Liver (tissue), 9 donors: ENCODE data around the gene SLC25A22. TPM values are rescaled to one million over a fixed set of nuclear protein-coding genes. Genes with fewer than 3 reads are reported as not detected.

Experiments
- DNase-seq: peaks from one replicate; pipeline ENCODE4 v3.0.0-alpha.2; 2017; ENCODE audit warnings: low spot score
- H3K27ac ChIP-seq, 2 donors: one replicate each; pipeline ENCODE4 v1.7.0; 2013; ENCODE audit warnings: inconsistent platforms in 2 of 2, low read length in 2 of 2, control low read depth in 1 of 2, low read depth in 1 of 2, mild to moderate bottlenecking in 1 of 2
- H3K27me3 ChIP-seq, 4 donors: one replicate each; pipeline versions ENCODE4 v1.6.1 to v1.7.0; 2013; ENCODE audit warnings: low read length in 3 of 4, inconsistent platforms in 1 of 4, mild to moderate bottlenecking in 1 of 4, moderate library complexity in 1 of 4; ENCODE audit not compliant: control insufficient read depth in 4 of 4, insufficient read depth in 4 of 4
- H3K36me3 ChIP-seq, 4 donors: one replicate each; pipeline versions ENCODE4 v1.6.1 to v1.7.0; 2013; ENCODE audit warnings: low read length in 3 of 4, mild to moderate bottlenecking in 3 of 4, low read depth in 1 of 4, moderate library complexity in 1 of 4; ENCODE audit not compliant: control insufficient read depth in 4 of 4, insufficient read depth in 3 of 4
- H3K4me1 ChIP-seq, 4 donors: one replicate each; pipeline versions ENCODE4 v1.6.1 to v1.7.0; 2013; ENCODE audit warnings: low read length in 3 of 4, mild to moderate bottlenecking in 3 of 4, moderate library complexity in 1 of 4; ENCODE audit not compliant: control insufficient read depth in 4 of 4, insufficient read depth in 4 of 4
- H3K4me3 ChIP-seq, 3 donors: one replicate each; pipeline versions ENCODE4 v1.6.1 to v1.7.0; 2013; ENCODE audit warnings: low read length in 3 of 3, control low read depth in 1 of 3, low read depth in 1 of 3, mild to moderate bottlenecking in 1 of 3
- H3K9ac ChIP-seq, 2 donors: one replicate each; pipeline ENCODE4 v1.7.0; 2013; ENCODE audit warnings: low read length in 2 of 2, mild to moderate bottlenecking in 2 of 2, moderate library complexity in 2 of 2, control low read depth in 1 of 2, low read depth in 1 of 2
- H3K9me3 ChIP-seq, 4 donors: one replicate each; pipeline versions ENCODE4 v1.6.1 to v1.7.0; 2013; ENCODE audit warnings: low read length in 3 of 4; ENCODE audit not compliant: control insufficient read depth in 4 of 4
- EGR1 ChIP-seq, 2 donors: IDR thresholded peaks; 2 replicates each; pipeline ENCODE4 v1.6.1; 2016 to 2018; ENCODE audit warnings: antibody characterized with exemption in 2 of 2, low read depth in 2 of 2
- FOXA1 ChIP-seq: IDR thresholded peaks from 2 replicates; pipeline ENCODE4 v1.6.1; 2016; ENCODE audit warnings: antibody characterized with exemption
- FOXA2 ChIP-seq: IDR thresholded peaks from 2 replicates; pipeline ENCODE4 v1.6.1; 2016; ENCODE audit warnings: antibody characterized with exemption
- GABPA ChIP-seq, 2 donors: IDR thresholded peaks in 1 of 2; conservative IDR thresholded peaks in 1 of 2; 2 replicates each; pipeline ENCODE4 v1.6.1; 2016; ENCODE audit warnings: antibody characterized with exemption in 2 of 2, mild to moderate bottlenecking in 1 of 2, moderate library complexity in 1 of 2
- HNF4A ChIP-seq, 2 donors: conservative IDR thresholded peaks; 2 replicates each; pipeline ENCODE4 v1.6.1; 2016; ENCODE audit warnings: antibody characterized with exemption in 2 of 2, mild to moderate bottlenecking in 2 of 2
- HNF4G ChIP-seq: IDR thresholded peaks from 2 replicates; pipeline ENCODE4 v1.6.1; 2016; ENCODE audit warnings: antibody characterized with exemption
- JUND ChIP-seq, 2 donors: IDR thresholded peaks; 2 replicates each; pipeline ENCODE4 v1.6.1; 2016; ENCODE audit warnings: antibody characterized with exemption in 2 of 2
- MAX ChIP-seq: IDR thresholded peaks from 2 replicates; pipeline ENCODE4 v1.6.1; 2016; ENCODE audit warnings: antibody characterized with exemption
- NR2F2 ChIP-seq: IDR thresholded peaks from 2 replicates; pipeline ENCODE4 v1.6.1; 2016; ENCODE audit warnings: antibody characterized with exemption
- RXRA ChIP-seq, 2 donors: IDR thresholded peaks; 2 replicates each; pipeline ENCODE4 v1.6.1; 2017 to 2018; ENCODE audit warnings: antibody characterized with exemption in 2 of 2, mild to moderate bottlenecking in 1 of 2
- SP1 ChIP-seq: IDR thresholded peaks from 2 replicates; pipeline ENCODE4 v1.6.1; 2018; ENCODE audit warnings: antibody characterized with exemption, mild to moderate bottlenecking
- TAF1 ChIP-seq: conservative IDR thresholded peaks from 2 replicates; pipeline ENCODE4 v1.6.1; 2016; ENCODE audit warnings: antibody characterized with exemption, mild to moderate bottlenecking
- YY1 ChIP-seq: IDR thresholded peaks from 2 replicates; pipeline ENCODE4 v1.6.1; 2016; ENCODE audit warnings: antibody characterized with exemption, mild to moderate bottlenecking
- WGBS: extraction: QIAGEN DNeasy Blood & Tissue Kit; methylation state at CpG from one replicate; pipeline ENCODE4 v1.1.7; 2013; 5-methylcytosine and 5-hydroxymethylcytosine counted together
- polyA plus RNA-seq, 2 donors: library from polyadenylated mRNA; stranded (reverse) in 1 of 2; unstranded in 1 of 2; fragments of 200-250 nt in 1 of 2; fragments of >200 nt in 1 of 2; fragmentation: Nextera tagmentation in 1 of 2; extraction: Ambion mirVana in 1 of 2; gene quantifications; one replicate each; pipeline versions ENCODE4 v1.2.1 to v1.2.3, GENCODE V29; 2013 to 2015
- total RNA-seq, 2 donors: library from RNA; depleted of rRNA; stranded (reverse); fragments of >200 nt; gene quantifications; one replicate each; pipeline ENCODE4 v1.2.3, GENCODE V29; 2014
- TF ChIP-seq, protein P1 (sequence below): IDR thresholded peaks from 2 replicates; pipeline ENCODE4 v1.6.1; 2016; ENCODE audit warnings: antibody characterized with exemption, mild to moderate bottlenecking
- TF ChIP-seq, protein P2 (sequence below): IDR thresholded peaks from 2 replicates; pipeline ENCODE4 v1.6.1; 2016; ENCODE audit warnings: antibody characterized with exemption
- TF ChIP-seq, protein P3 (sequence below): IDR thresholded peaks from 2 replicates; pipeline ENCODE4 v1.6.1; 2016; ENCODE audit warnings: antibody characterized with exemption
- donor health status: healthy.
- donor health status: healthy.
- donor health status: healthy.
- donor health status: healthy.
- donor health status: healthy.

SLC25A22 gene
- total and polyA plus RNA-seq, 4 donors, result 5.3 to 26.8 (median 12.1) TPM

GRCh38 chr11:778976-779954 lies 18.8 kb downstream of the SLC25A22 start:
- DNase-seq, result no peak
- H3K4me3 ChIP-seq, result peak overlapping the region in 1 of 3 donors; percentile 95
- peaks cover 13 to 37% (median 21%) of the 10 kb centered on the region in 4 donors for H3K4me1 ChIP-seq
- 92% methylated on average over 23 of the region's 23 CpGs for WGBS
- no peaks in the 10 kb centered on the region for H3K27me3 ChIP-seq
- no peak overlapping the region for H3K9ac ChIP-seq
- H3K9me3 ChIP-seq, result no peaks in the 10 kb centered on the region
- no peak overlapping the region for H3K27ac ChIP-seq
- H3K36me3 ChIP-seq, result peaks cover 0 to 5% (median 0%) of the 10 kb centered on the region in 4 donors
- TF ChIP-seq, protein P1, sequence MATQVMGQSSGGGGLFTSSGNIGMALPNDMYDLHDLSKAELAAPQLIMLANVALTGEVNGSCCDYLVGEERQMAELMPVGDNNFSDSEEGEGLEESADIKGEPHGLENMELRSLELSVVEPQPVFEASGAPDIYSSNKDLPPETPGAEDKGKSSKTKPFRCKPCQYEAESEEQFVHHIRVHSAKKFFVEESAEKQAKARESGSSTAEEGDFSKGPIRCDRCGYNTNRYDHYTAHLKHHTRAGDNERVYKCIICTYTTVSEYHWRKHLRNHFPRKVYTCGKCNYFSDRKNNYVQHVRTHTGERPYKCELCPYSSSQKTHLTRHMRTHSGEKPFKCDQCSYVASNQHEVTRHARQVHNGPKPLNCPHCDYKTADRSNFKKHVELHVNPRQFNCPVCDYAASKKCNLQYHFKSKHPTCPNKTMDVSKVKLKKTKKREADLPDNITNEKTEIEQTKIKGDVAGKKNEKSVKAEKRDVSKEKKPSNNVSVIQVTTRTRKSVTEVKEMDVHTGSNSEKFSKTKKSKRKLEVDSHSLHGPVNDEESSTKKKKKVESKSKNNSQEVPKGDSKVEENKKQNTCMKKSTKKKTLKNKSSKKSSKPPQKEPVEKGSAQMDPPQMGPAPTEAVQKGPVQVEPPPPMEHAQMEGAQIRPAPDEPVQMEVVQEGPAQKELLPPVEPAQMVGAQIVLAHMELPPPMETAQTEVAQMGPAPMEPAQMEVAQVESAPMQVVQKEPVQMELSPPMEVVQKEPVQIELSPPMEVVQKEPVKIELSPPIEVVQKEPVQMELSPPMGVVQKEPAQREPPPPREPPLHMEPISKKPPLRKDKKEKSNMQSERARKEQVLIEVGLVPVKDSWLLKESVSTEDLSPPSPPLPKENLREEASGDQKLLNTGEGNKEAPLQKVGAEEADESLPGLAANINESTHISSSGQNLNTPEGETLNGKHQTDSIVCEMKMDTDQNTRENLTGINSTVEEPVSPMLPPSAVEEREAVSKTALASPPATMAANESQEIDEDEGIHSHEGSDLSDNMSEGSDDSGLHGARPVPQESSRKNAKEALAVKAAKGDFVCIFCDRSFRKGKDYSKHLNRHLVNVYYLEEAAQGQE, result no peak
- TF ChIP-seq JUND (IDR thresholded peaks at IDR 0.05) (no peak), MAX (no peak), EGR1 (IDR thresholded peaks at IDR 0.05; ENCODE audit: low read depth in 2 of 2) (no peak), TAF1 (no peak), GABPA (IDR thresholded peaks at IDR 0.05 in 1 of 2, conservative IDR thresholded peaks at IDR 0.05 in 1 of 2) (no peak), FOXA1 (no peak), RXRA (IDR thresholded peaks at IDR 0.05) (no peak), FOXA2 (no peak), HNF4A (conservative IDR thresholded peaks at IDR 0.05) (no peak), NR2F2 (no peak), YY1 (no peak), HNF4G (no peak)
- TF ChIP-seq, protein P2, sequence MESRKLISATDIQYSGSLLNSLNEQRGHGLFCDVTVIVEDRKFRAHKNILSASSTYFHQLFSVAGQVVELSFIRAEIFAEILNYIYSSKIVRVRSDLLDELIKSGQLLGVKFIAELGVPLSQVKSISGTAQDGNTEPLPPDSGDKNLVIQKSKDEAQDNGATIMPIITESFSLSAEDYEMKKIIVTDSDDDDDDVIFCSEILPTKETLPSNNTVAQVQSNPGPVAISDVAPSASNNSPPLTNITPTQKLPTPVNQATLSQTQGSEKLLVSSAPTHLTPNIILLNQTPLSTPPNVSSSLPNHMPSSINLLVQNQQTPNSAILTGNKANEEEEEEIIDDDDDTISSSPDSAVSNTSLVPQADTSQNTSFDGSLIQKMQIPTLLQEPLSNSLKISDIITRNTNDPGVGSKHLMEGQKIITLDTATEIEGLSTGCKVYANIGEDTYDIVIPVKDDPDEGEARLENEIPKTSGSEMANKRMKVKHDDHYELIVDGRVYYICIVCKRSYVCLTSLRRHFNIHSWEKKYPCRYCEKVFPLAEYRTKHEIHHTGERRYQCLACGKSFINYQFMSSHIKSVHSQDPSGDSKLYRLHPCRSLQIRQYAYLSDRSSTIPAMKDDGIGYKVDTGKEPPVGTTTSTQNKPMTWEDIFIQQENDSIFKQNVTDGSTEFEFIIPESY, result no peak

GRCh38 chr11:777288-778255 lies 20.5 kb downstream of the SLC25A22 start, which contains the start of gene GATD1:
Gene GATD1, minus strand, starts transcription at chr11:777487. Its CDS starts 25 bp downstream, at chr11:777462.
- Histone ChIP-seq H3K27ac (peak within 1 kb of the TSS; percentile 70 to 77), H3K36me3 (peaks cover 0 to 12% (median 4%) of the 10 kb centered on the region in 4 donors), H3K9me3 (no peaks in the 10 kb centered on the region), H3K27me3 (no peaks in the 10 kb centered on the region), H3K4me3 (peak within 1 kb of the TSS; percentile 73 to 95 (median 75)), H3K4me1 (peaks cover 13 to 37% (median 21%) of the 10 kb centered on the region in 4 donors), H3K9ac (peak within 1 kb of the TSS in 1 of 2 donors; percentile 32)
- WGBS, result 1% methylated on average over 110 of the region's 110 CpGs
- DNase-seq, result peak; percentile 96
- no peak for TF ChIP-seq SP1
- TF ChIP-seq, protein P3, sequence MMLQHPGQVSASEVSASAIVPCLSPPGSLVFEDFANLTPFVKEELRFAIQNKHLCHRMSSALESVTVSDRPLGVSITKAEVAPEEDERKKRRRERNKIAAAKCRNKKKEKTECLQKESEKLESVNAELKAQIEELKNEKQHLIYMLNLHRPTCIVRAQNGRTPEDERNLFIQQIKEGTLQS, result no peak
- TF ChIP-seq EGR1 (IDR thresholded peaks at IDR 0.05; ENCODE audit: low read depth in 2 of 2), result no peak
- TF ChIP-seq, protein P1, result no peak
- TF ChIP-seq HNF4A (conservative IDR thresholded peaks at IDR 0.05), result no peak
- TF ChIP-seq YY1, result no peak
- no peak for TF ChIP-seq RXRA (IDR thresholded peaks at IDR 0.05)
- no peak for TF ChIP-seq NR2F2
- no peak for TF ChIP-seq HNF4G
- TF ChIP-seq MAX, result no peak
